Panc1 (cell line): Measurements from ENCODE around the gene WNT9A. TPM values are rescaled to one million over a fixed set of nuclear protein-coding genes. Genes with fewer than 3 reads are reported as not detected.

Experiments used
- ATAC-seq: fragments of 200-7000 bp; cut with Tn5 transposase; 2 replicates; pipeline ENCODE4 v1.9.1; 2020; ENCODE audit warnings: mild to moderate bottlenecking, moderate library complexity
- BruUV-seq: library from RNA; stranded (reverse); fragments of 400-500 nt; replicated peaks from 2 replicates; lab custom pipeline; 2021; lab: Mats Ljungman, UMichigan
- CTCF ChIA-PET: fragments of 300-600 bp; sonication (Branson Sonifier 250); formaldehyde crosslinking; loops from one replicate; lab custom pipeline; 2022; ENCODE audit warnings: antibody characterized with exemption; lab: Charles Lee
- POLR2A ChIA-PET: fragments of 300-600 bp; sonication (Branson Sonifier 250); formaldehyde crosslinking; loops from one replicate; lab custom pipeline; 2022; ENCODE audit warnings: antibody characterized with exemption; lab: Charles Lee
- DNase-seq: peaks from one replicate; pipeline ENCODE4 v3.0.0-alpha.2; 2010; ENCODE audit warnings: low read depth, low spot score
- H3K27ac ChIP-seq: 2 replicates; pipeline ENCODE4 v1.5.1; 2011; ENCODE audit warnings: mild to moderate bottlenecking, low read length, inconsistent platforms
- H3K27me3 ChIP-seq: fragments of 200-500 bp; sonication (Bioruptor generic); 2 replicates; pipeline ENCODE4 v1.6.0; 2014; ENCODE audit warnings: low read length, inconsistent platforms; ENCODE audit not compliant: control insufficient read depth, insufficient read depth
- H3K36me3 ChIP-seq: fragments of 200-500 bp; sonication (Bioruptor generic); 2 replicates; pipeline ENCODE4 v1.5.1; 2014; ENCODE audit warnings: inconsistent platforms, mild to moderate bottlenecking, low read length, moderate library complexity; ENCODE audit not compliant: control insufficient read depth, insufficient read depth
- H3K4me1 ChIP-seq: 2 replicates; pipeline ENCODE4 v1.5.1; 2011; ENCODE audit warnings: inconsistent platforms, mild to moderate bottlenecking, low read length, moderate library complexity; ENCODE audit not compliant: control insufficient read depth, insufficient read depth
- H3K4me3 ChIP-seq, 2 experiments: 2 replicates each; pipeline ENCODE4 v1.5.1; 2011 to 2012; ENCODE audit warnings: low read depth in 2 of 2, low read length in 2 of 2, mild to moderate bottlenecking in 2 of 2, inconsistent platforms in 1 of 2, moderate library complexity in 1 of 2
- H3K9me3 ChIP-seq: fragments of 200-500 bp; sonication (Bioruptor generic); 2 replicates; pipeline ENCODE4 v1.5.1; 2014; ENCODE audit warnings: low read depth, mild to moderate bottlenecking, inconsistent platforms, low read length, moderate library complexity; ENCODE audit not compliant: control insufficient read depth, insufficient read depth
- POLR2AphosphoS5 ChIP-seq: IDR thresholded peaks from 2 replicates; pipeline ENCODE4 v1.6.1; 2012; ENCODE audit warnings: mild to moderate bottlenecking, low read depth, low read length, moderate library complexity
- REST ChIP-seq, 2 experiments: IDR thresholded peaks; 2 replicates each; pipeline ENCODE4 v1.6.1; 2011 to 2012; ENCODE audit warnings: low read depth in 2 of 2, control low read depth in 1 of 2, low read length in 1 of 2, mild to moderate bottlenecking in 1 of 2, moderate library complexity in 1 of 2; ENCODE audit not compliant: insufficient read depth in 1 of 2
- SIN3A ChIP-seq: IDR thresholded peaks from 2 replicates; pipeline ENCODE4 v1.6.1; 2012; ENCODE audit warnings: low read depth, mild to moderate bottlenecking, low read length, moderate library complexity, borderline replicate concordance; ENCODE audit not compliant: insufficient read depth
- TCF7L2 ChIP-seq: IDR thresholded peaks from 2 replicates; pipeline ENCODE4 v1.6.1; 2011; ENCODE audit warnings: mild to moderate bottlenecking, low read depth, low read length, inconsistent platforms
- in situ Hi-C: cut with HindIII; loops from 2 replicates; pipeline ENCODE4 v1.10.0; 2016; ENCODE audit warnings: low sequenced_read_pairs, low pct_unique_long_range_greater_than_20kb
- intact Hi-C: fragments of 100-400 bp; cut with micrococcal nuclease; formaldehyde crosslinking; loops from one replicate; pipeline ENCODE4 v1.10.0; 2022; ENCODE audit not compliant: unreplicated experiment
- total RNA-seq: library from RNA; stranded (reverse); gene quantifications from one replicate; pipeline ENCODE4 v1.2.1, GENCODE V29; 2021; ENCODE audit not compliant: unreplicated experiment
- TF ChIP-seq, protein P1 (sequence below): fragments of 450-650 bp; IDR thresholded peaks from 2 replicates; pipeline ENCODE4 v1.5.1; 2017; ENCODE audit warnings: mild to moderate bottlenecking

WNT9A gene
- total RNA-seq, 1 experiment from 2014 or later = 26.5 TPM

DNA sequence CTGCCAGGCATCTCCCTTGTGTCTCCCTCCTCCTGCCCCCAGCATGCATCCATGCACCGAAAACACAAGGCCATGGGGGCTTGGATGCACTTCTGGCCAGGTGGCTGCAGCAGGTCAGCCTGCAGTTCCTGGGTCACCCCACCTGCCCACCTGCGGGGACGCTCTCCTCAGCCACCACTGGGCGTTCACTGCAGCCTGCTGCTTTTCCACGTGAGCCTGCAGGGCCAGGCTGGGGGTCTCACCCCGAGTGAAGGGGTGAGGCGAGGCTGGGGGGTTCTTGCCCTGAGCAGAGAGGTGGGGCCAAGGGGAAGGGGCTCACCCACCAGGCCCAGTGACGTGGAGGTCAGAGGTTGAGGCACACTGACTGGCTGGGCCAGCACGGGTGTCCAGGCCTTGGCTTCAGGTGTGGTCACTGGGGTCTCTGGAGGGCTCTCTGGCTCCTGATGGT lies 64.6 kb downstream of the WNT9A start:
- in situ Hi-C loops = no loop called here
- ChIA-PET CTCF (no interaction called here), POLR2A (no interaction called here)
- Histone ChIP-seq H3K27ac (no peak overlapping the region), H3K4me3 (no peak overlapping the region), H3K27me3 (peaks cover 4% of the 10 kb centered on the region; the same call in 1 of the 2 replicates), H3K4me1 (peaks cover 14% of the 10 kb centered on the region), H3K9me3 (no peaks in the 10 kb centered on the region), H3K36me3 (no peaks in the 10 kb centered on the region)
- BruUV-seq = no TSS peak
- DNase-seq (no peak), ATAC-seq (no peak)
- no peak for TF ChIP-seq POLR2AphosphoS5
- no peak for TF ChIP-seq SIN3A
- TF ChIP-seq TCF7L2 = no peak
- no peak for TF ChIP-seq REST (IDR thresholded peaks at IDR 0.05; ENCODE audit: insufficient read depth in 1 of 2, low read depth in 2 of 2, low read length in 1 of 2)
- TF ChIP-seq, protein P1, sequence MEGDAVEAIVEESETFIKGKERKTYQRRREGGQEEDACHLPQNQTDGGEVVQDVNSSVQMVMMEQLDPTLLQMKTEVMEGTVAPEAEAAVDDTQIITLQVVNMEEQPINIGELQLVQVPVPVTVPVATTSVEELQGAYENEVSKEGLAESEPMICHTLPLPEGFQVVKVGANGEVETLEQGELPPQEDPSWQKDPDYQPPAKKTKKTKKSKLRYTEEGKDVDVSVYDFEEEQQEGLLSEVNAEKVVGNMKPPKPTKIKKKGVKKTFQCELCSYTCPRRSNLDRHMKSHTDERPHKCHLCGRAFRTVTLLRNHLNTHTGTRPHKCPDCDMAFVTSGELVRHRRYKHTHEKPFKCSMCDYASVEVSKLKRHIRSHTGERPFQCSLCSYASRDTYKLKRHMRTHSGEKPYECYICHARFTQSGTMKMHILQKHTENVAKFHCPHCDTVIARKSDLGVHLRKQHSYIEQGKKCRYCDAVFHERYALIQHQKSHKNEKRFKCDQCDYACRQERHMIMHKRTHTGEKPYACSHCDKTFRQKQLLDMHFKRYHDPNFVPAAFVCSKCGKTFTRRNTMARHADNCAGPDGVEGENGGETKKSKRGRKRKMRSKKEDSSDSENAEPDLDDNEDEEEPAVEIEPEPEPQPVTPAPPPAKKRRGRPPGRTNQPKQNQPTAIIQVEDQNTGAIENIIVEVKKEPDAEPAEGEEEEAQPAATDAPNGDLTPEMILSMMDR = no peak
- intact Hi-C loops = no loop called here

GRCh38 chr1:227880342-227880924 lies 67.3 kb downstream of the WNT9A start:
- no peak for ATAC-seq

More at GRCh38 chr1:227880342-227880924, 67.3 kb downstream of the WNT9A start:
- no peak for DNase-seq
- BruUV-seq = no TSS peak
- H3K27me3 ChIP-seq = peaks cover 4% of the 10 kb centered on the region; the same call in 1 of the 2 replicates
- no peak overlapping the region for H3K4me3 ChIP-seq
- H3K27ac ChIP-seq = no peak overlapping the region
- in situ Hi-C loops = no loop called here
- no peaks in the 10 kb centered on the region for H3K36me3 ChIP-seq
- ChIA-PET POLR2A (no interaction called here), CTCF (no interaction called here)
- no peaks in the 10 kb centered on the region for H3K9me3 ChIP-seq
- intact Hi-C loops = no loop called here
- H3K4me1 ChIP-seq = peaks cover 2% of the 10 kb centered on the region
- TF ChIP-seq SIN3A (no peak), TCF7L2 (no peak), REST (IDR thresholded peaks at IDR 0.05; ENCODE audit: insufficient read depth in 1 of 2, low read depth in 2 of 2, low read length in 1 of 2) (no peak), POLR2AphosphoS5 (no peak)
- TF ChIP-seq, protein P1 = no peak
